ENCODE results near the gene SYNPO2. TPM values are rescaled to one million over a fixed set of nuclear protein-coding genes. Genes with fewer than 3 reads are reported as not detected.
"Not testable (repeated sequence)": the region's sequence is repeated elsewhere in the genome, so short reads cannot be mapped to it uniquely, and the experiment has no call there.

The SYNPO2 gene
- total RNA-seq, 3 donors from 2014 or later, result 0.15 to 0.27 (median 0.24) TPM

DNA sequence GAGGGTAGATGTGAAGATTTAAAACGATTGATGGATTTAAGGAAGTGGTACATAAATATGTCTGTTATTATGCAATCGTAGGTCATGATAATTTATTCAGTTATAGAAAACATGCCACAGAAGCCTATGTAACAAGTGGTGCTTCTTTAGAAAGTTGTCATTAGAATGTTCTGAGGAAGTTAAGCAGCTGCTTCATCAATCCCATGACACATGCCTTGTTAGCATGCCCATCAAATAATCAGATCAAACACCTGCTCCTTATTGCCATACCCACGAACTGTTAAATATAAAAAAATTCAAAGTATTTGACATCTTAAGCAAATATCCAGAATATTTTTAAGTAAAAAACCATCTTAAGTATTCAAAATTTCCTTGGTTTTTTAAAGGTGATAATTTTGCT lies 170.6 kb downstream of the SYNPO2 start:
- ATAC-seq (no peak), DNase-seq (no peak)
- Mint-ChIP-seq H3K27me3 (ENCODE audit: low read depth) (no peaks in the 10 kb centered on the region), H3K4me3 (no peak overlapping the region), H3K9me3 (no peaks in the 10 kb centered on the region), H3K36me3 (ENCODE audit: insufficient read depth) (no peaks in the 10 kb centered on the region), H3K4me1 (ENCODE audit: low read depth) (no peaks in the 10 kb centered on the region)

DNA sequence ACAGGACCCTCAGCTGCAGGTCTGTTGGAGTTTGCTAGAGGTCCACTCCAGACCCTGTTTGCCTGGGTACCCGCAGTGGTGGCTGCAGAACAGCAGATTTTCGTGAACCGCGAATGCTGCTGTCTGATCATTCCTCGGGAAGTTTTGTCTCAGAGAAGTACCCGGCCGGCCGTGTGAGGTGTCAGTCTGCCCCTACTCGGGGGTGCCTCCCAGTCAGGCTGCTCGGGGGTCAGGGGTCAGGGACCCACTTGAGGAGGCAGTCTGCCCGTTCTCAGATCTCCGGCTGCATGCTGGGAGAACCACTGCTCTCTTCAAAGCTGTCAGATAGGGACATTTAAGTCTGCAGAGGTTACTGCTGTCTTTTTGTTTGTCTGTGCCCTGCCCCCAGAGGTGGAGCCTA lies 178.5 kb downstream of the SYNPO2 start:
- H3K4me1 Mint-ChIP-seq (ENCODE audit: low read depth); DNase-seq; H3K36me3 Mint-ChIP-seq (ENCODE audit: insufficient read depth); H3K9me3 Mint-ChIP-seq; ATAC-seq; H3K4me3 Mint-ChIP-seq: not testable (repeated sequence)
- H3K27me3 Mint-ChIP-seq (ENCODE audit: low read depth), result peaks cover 25% of the 10 kb centered on the region

DNA sequence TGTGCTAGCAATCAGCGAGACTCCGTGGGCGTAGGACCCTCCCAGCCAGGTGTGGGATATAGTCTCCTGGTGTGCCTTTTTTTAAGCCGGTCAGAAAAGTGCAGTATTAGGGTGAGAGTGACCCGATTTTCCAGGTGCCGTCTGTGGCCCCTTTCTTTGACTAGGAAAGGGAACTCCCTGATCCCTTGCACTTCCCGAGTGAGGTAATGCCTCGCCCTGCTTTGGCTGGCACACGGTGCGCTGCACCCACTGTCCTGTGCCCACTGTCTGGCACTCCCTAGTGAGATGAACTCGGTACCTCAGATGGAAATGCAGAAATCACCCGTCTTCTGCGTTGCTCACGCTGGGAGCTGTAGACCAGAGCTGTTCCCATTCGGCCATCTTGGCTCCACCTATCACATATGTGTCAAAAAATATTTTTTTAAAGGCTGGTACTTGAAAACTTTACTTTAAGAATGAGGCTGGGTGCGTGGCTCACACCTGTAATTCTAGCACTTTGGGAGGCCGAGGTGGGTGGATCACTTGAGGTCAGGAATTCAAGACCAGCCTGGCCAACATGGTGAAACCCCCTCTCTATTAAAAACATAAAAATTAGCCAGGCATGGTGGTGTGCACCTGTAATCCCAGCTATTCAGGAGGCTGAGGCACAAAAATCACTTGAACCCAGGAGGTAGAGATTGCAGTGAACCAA lies 179.2 kb downstream of the SYNPO2 start:
- H3K9me3 Mint-ChIP-seq; DNase-seq; H3K4me3 Mint-ChIP-seq; H3K4me1 Mint-ChIP-seq (ENCODE audit: low read depth); H3K36me3 Mint-ChIP-seq (ENCODE audit: insufficient read depth); ATAC-seq: not testable (repeated sequence)
- H3K27me3 Mint-ChIP-seq (ENCODE audit: low read depth), result peaks cover 30% of the 10 kb centered on the region

DNA sequence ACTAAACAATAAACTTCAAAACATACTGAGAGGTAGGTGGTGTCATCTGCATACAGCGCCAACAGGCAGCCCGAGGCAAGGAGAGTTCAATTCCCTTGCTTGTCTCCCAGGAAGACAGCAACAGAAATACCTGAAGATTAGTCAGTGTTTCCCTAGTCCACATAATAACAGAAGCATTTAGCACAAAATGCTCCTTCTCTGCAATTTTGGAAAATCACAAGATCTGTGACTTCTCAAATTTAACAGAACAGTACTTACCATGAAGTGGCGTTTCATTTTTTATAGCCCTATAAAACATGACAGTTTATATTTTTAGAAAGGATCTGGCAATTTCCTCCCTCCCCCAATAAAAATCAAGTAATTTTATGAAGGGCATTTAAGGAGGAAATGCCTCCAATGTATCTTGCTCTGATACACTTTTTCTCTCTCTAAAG lies 179.9 kb downstream of the SYNPO2 start:
- no peaks in the 10 kb centered on the region for H3K36me3 Mint-ChIP-seq (ENCODE audit: insufficient read depth)
- peaks cover 4% of the 10 kb centered on the region for H3K9me3 Mint-ChIP-seq
- DNase-seq, result no peak
- H3K27me3 Mint-ChIP-seq (ENCODE audit: low read depth), result peaks cover 36% of the 10 kb centered on the region
- H3K4me1 Mint-ChIP-seq (ENCODE audit: low read depth), result no peaks in the 10 kb centered on the region
- no peak for ATAC-seq
- H3K4me3 Mint-ChIP-seq, result no peak overlapping the region

DNA sequence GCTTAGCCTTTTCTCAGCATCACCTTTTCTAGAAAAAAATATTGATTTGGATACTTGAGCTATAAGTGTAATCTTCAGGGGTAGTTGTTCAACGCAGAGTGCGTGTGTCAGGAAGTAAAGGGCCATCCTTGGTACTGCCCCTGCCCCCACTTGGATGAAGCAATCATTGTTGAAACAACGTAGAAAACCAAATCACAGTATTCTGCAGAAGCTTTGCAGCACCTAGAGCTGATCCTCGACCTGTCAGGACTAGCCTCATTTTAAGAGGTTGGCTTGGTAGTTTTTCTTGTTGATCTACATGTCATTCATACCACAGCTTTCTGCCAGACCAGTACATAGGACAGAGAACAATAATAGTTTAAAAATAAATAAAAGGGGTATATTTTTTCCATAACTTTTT lies 181.6 kb downstream of the SYNPO2 start:
- peaks cover 35% of the 10 kb centered on the region for H3K27me3 Mint-ChIP-seq (ENCODE audit: low read depth)
- DNase-seq, result no peak
- H3K4me3 Mint-ChIP-seq, result no peak overlapping the region
- H3K9me3 Mint-ChIP-seq, result peaks cover 4% of the 10 kb centered on the region
- H3K36me3 Mint-ChIP-seq (ENCODE audit: insufficient read depth), result no peaks in the 10 kb centered on the region
- no peak for ATAC-seq
- H3K4me1 Mint-ChIP-seq (ENCODE audit: low read depth), result no peaks in the 10 kb centered on the region

DNA sequence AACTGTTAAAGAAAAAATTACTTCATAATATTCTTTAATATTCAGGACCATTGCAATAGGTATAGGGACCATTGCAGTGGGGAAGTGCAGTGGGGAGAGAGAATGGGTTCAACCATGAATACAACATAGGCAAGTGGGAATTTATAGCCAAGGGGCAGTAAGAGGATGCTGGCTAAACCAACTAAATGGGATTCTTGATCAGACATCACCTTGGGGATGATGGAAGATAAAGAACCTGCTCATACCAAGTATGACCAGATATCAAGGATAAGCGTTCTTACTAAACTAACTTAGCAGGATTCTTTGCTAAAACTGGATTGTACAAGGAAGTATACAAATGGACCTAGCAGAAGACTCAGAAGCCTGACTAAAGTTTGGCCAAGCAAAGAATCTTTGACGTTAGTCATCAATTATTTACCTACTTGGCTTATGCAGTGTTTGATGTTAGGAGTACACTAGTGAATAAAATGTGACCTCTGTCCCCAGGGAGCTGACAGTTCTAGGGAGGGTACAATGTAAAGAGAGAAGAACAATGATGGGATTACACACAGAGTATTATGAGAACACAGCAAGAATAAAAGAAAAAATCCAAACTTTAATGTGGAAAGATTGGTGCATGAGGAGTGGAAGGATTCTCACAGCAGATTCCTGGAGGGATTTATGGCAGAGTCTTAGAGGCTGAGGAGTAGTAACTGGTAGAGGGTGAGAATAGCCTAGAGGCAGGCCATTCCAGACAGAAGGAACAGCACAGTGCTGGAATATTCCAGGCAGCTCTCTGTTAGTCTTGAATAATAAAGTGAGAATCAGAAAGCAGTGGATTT lies 192.3 kb downstream of the SYNPO2 start:
- Mint-ChIP-seq H3K4me1 (ENCODE audit: low read depth) (no peaks in the 10 kb centered on the region), H3K4me3 (no peak overlapping the region), H3K27me3 (ENCODE audit: low read depth) (peaks cover 3% of the 10 kb centered on the region), H3K36me3 (ENCODE audit: insufficient read depth) (no peaks in the 10 kb centered on the region), H3K9me3 (no peaks in the 10 kb centered on the region)
- DNase-seq (no peak), ATAC-seq (no peak)

DNA sequence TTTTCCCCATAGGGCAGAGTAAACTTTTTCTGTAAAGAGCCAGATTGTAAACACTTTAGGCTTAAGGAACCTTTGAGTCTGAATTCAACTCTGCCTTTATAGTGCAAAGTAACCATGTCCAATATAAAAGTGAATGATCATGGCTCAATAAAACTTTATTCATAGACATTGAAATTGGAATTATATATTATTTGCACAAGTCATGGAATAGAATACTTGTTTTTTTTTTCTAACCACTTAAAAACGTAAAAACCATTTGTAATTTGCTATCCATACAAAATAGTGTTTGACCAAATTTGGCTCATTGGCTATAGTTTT lies 192.8 kb downstream of the SYNPO2 start:
- Mint-ChIP-seq H3K4me3 (no peak overlapping the region), H3K4me1 (ENCODE audit: low read depth) (no peaks in the 10 kb centered on the region), H3K27me3 (ENCODE audit: low read depth) (peaks cover 3% of the 10 kb centered on the region), H3K9me3 (no peaks in the 10 kb centered on the region), H3K36me3 (ENCODE audit: insufficient read depth) (no peaks in the 10 kb centered on the region)
- ATAC-seq (no peak), DNase-seq (no peak)

DNA sequence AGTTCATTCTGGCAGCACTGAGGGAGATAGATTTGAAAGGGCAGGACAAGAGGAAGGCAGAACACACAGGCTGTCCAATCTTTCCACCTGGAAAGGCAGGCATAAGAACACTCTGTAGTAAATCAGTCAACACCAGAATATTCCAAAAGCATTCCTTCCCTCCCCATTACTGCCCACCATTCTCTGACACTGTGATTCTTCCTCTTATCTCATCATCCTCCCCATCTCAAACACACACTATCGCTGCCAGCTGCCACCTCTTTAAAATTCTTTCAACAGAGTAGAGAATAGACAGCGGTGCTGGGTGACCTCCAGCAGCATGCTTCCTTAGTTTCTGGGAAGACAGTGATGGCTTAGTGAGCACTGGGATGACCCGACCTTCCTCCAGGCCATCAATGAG lies 193.3 kb downstream of the SYNPO2 start:
- Mint-ChIP-seq H3K4me3 (no peak overlapping the region), H3K4me1 (ENCODE audit: low read depth) (no peaks in the 10 kb centered on the region), H3K27me3 (ENCODE audit: low read depth) (no peaks in the 10 kb centered on the region), H3K36me3 (ENCODE audit: insufficient read depth) (no peaks in the 10 kb centered on the region), H3K9me3 (no peaks in the 10 kb centered on the region)
- ATAC-seq, result no peak
- DNase-seq, result no peak

DNA sequence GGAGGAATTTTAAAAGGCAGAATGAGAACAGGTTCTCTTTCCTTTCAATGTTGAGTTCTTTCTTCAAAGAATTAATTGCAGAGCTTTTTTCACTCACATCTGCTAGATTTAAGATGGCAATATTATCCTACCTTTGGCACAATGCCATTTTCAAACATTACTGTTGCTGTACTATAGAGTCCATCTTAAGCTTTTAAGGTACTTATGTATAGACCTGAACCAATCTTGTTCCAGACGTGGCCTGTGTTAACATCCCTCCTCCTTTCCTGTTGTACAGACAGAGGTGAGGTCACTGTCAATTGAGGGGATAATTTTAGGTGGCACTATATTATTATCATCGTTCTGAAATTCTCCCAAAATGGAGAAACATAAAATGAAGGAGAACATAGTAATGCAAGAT lies 194.0 kb downstream of the SYNPO2 start:
- H3K36me3 Mint-ChIP-seq (ENCODE audit: insufficient read depth), result no peaks in the 10 kb centered on the region
- no peaks in the 10 kb centered on the region for H3K9me3 Mint-ChIP-seq
- no peaks in the 10 kb centered on the region for H3K27me3 Mint-ChIP-seq (ENCODE audit: low read depth)
- no peak for DNase-seq
- H3K4me1 Mint-ChIP-seq (ENCODE audit: low read depth), result no peaks in the 10 kb centered on the region
- ATAC-seq, result no peak
- no peak overlapping the region for H3K4me3 Mint-ChIP-seq

DNA sequence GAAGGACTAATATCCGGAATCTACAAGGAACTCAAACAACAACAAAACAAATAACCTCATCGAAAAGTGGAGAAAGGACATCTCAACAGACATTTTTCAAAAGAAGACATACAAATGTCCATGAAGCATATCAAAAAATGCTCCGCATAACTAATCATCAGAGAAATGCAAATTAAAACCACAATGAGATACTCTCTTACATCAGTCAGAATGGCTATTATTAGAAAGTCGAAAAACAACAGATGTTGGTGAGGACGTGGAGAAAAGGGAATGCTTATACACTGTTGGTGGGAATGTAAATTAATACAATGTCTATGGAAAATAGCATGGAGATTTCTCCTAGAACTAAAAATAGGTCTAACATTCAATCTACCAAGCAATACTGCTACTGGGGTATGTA lies 195.9 kb downstream of the SYNPO2 start:
- H3K4me3 Mint-ChIP-seq, result no peak overlapping the region
- DNase-seq (no peak), ATAC-seq (no peak)
- H3K4me1 Mint-ChIP-seq (ENCODE audit: low read depth), result no peaks in the 10 kb centered on the region
- no peaks in the 10 kb centered on the region for H3K36me3 Mint-ChIP-seq (ENCODE audit: insufficient read depth)
- no peaks in the 10 kb centered on the region for H3K9me3 Mint-ChIP-seq
- H3K27me3 Mint-ChIP-seq (ENCODE audit: low read depth), result no peaks in the 10 kb centered on the region

DNA sequence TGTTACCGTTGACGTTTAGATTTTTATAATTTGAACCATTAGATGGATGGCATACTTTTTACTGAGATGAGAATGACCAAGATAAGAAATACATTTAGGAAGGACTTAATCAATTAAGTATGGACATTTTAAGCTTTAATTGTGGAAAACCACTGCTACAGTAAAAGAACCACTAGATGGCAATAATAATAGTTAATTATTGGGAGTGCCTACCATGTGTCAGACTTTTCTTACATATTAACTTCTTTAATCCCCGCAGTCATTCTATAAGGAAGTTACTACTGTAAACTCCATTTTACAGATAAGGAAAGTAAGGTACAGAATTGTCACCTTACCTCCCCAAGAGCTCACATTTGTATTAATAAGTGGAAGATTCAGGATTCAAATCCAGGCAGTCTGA lies 198.5 kb downstream of the SYNPO2 start:
- Mint-ChIP-seq H3K4me3 (no peak overlapping the region), H3K9me3 (no peaks in the 10 kb centered on the region), H3K27me3 (ENCODE audit: low read depth) (no peaks in the 10 kb centered on the region), H3K36me3 (ENCODE audit: insufficient read depth) (no peaks in the 10 kb centered on the region), H3K4me1 (ENCODE audit: low read depth) (no peaks in the 10 kb centered on the region)
- ATAC-seq (no peak), DNase-seq (no peak)

DNA sequence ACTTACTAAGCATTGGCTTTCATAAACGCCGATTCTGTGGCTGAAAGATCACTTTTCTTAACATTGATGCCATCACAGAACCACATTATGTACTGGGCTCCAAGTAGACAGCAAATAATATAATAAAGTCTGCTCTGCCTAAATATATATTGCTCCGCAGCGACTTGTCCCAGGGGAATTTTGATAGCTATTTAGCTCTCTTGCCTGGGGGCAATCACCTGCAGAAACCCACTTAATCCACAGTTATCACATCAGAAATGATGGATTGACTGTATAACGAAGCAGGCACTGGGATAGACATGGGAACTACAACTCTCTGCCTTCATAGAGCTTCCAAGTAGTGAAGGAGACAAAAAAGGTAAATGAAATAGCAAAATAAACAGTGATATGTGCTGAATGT lies 199.0 kb downstream of the SYNPO2 start:
- DNase-seq, result no peak
- H3K36me3 Mint-ChIP-seq (ENCODE audit: insufficient read depth), result no peaks in the 10 kb centered on the region
- ATAC-seq, result no peak
- no peaks in the 10 kb centered on the region for H3K9me3 Mint-ChIP-seq
- no peaks in the 10 kb centered on the region for H3K4me1 Mint-ChIP-seq (ENCODE audit: low read depth)
- no peaks in the 10 kb centered on the region for H3K27me3 Mint-ChIP-seq (ENCODE audit: low read depth)
- H3K4me3 Mint-ChIP-seq, result no peak overlapping the region

DNA sequence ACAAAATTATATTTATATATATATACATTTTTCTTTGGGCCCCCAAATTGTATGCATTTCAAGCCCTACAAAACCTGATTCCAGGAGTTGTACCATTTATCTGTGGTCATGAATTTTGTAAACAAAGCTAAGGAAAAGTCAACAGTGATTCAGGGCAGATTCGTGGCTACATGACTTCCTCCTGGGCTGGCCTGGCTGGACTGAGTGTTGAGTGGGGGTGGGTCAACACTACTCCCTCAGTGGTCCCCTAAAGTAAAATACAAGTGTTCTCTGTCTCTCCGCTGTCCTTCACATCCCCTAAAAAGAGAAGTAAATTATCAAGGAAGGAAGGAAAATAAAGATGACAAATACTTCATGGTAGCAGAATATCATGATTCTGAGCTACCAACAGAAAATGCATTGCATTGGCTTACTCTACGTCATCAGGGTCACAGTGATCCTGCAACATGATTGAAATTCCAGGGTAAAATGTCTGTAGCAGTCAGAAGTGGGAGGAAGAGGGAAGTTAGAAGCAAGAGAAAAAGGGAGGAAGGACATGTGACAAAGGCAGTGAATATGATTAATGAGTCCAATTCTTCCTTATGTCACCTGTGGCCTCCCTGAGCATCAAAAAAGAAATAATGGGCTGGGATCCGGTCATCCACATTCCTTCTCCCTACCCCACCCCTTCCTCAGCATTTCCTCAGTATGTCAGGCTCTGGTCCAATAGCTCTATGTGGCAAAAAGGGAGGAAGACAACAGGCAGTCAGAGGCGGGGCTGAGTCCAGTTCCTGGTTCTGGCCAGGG lies 204.6 kb downstream of the SYNPO2 start:
- Mint-ChIP-seq H3K4me1 (ENCODE audit: low read depth) (peaks cover 6% of the 10 kb centered on the region), H3K27me3 (ENCODE audit: low read depth) (peaks cover 3% of the 10 kb centered on the region), H3K4me3 (no peak overlapping the region), H3K9me3 (no peaks in the 10 kb centered on the region), H3K36me3 (ENCODE audit: insufficient read depth) (no peaks in the 10 kb centered on the region)
- no peak for DNase-seq
- ATAC-seq, result no peak

DNA sequence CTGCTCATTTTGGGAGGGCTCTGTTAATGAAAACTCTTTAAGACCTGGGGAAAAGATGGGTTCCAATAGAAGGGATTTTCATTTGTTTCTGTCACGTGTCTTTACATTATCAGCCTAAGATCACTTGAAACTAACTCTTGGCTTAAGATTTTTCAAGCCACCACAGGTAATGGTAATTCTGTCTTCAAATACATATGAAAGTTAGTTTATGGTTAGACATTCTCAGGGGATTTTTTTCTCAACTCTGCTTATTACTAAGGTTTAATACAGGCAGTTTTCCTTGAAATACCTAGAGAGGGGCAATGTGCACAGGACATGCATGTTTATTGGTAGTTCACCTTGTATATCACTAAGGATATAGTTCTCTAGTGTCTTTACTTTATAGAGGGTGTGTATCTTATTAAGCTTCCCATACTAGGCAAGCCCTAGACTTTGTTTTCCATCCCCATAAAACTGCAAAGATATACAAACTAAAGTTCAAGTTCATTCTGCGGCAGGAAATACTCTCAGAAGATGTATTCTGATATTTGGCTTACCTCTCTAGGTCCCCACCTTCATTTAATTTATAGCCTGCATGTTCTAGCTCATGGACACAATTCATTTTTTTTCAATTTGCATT lies 208.7 kb downstream of the SYNPO2 start:
- Mint-ChIP-seq H3K4me3 (no peak overlapping the region), H3K27me3 (ENCODE audit: low read depth) (peaks cover 3% of the 10 kb centered on the region), H3K36me3 (ENCODE audit: insufficient read depth) (no peaks in the 10 kb centered on the region), H3K4me1 (ENCODE audit: low read depth) (peaks cover 6% of the 10 kb centered on the region), H3K9me3 (no peaks in the 10 kb centered on the region)
- DNase-seq, result no peak
- ATAC-seq, result no peak
